Amniotic stem cell (primary cell): ENCODE measurements around the gene C1R.
A peak's percentile ranks its signal among the peaks of the same experiment; 100 is the strongest.
"Not testable (repeated sequence)": the region's sequence is repeated elsewhere in the genome, so short reads cannot be mapped to it uniquely, and the experiment has no call there.

Experiments used
- DNase-seq: peaks from one replicate; lab custom pipeline; 2025; lab: John Stamatoyannopoulos, UW

Gene C1R

GRCh38 chr12:7067096-7067495 is 25.1 kb downstream of the C1R start:
- DNase-seq = no peak

GRCh38 chr12:7066596-7066995 is 25.6 kb downstream of the C1R start:
- no peak for DNase-seq

- no peak for DNase-seq
Observed at GRCh38 chr12:7065073-7065623, 27.1 kb downstream of the C1R start.

DNA sequence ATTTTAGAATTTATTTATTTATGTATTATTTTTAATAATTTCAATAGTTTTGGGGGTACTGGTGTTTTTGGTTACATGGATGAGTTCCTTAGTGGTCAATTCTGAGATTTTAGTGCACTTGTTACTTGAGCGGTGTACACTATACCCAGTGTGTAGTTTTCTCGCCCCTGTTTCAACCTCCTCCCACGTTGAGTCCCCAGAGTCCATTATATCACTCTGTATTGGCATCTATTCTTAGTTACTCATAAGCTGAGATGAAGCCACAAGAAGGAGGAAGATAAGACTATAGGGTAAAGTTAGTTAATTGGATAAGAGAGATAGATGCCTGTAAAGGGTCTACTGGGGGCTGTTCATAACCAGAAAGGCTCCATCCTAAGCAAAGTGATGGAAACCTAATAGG is 27.7 kb downstream of the C1R start:
- no peak for DNase-seq

DNA sequence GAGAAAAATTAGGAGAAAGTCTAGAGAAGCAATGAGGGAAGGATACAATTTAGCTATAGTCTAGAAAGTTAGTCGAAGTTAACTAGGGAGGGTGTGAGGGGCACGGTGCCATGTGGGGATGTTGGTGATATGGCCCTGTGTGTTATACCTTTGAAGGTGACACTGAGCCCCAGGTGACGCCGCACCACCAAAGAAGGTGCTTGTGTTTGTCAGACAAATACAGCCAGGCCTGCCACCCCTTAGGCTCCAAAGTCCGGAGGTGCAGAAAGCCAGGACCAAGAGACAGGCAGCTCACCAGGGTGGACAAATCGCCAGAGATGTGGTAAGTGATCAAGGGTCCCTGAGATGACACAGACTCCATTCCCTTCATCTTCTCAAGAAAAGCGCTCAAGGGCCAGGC is 30.6 kb downstream of the C1R start:
- no peak for DNase-seq

DNA sequence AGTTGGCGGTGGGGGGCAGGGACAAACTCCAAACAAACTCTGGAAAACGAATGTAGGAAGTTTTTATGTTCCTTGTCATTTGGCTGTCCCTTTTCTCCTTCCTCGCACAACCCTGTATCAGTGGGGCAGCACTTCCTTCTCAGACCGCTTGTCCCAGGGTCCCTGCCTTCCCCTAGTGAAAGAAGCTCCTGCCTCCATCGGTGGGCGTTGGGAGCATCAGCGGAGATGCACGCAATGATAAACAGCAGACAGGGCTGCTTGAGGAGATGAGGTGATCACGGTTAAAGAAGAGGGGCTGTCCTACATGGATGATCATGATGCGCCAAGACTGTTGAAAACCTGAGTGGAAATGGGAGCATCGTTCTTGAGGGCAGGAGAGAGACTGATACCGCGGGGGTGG is 31.1 kb downstream of the C1R start:
- DNase-seq = no peak

GRCh38 chr12:7060353-7060954 is 31.8 kb downstream of the C1R start, which contains the start of gene C1S:
C1S (plus strand) TSS chr12:7060718; CDS start chr12:7061913, 1,195 bp downstream.
- DNase-seq = peak; percentile 94

- DNase-seq = no peak
Observed at GRCh38 chr12:7059780-7060179, 32.5 kb downstream of the C1R start.

DNA sequence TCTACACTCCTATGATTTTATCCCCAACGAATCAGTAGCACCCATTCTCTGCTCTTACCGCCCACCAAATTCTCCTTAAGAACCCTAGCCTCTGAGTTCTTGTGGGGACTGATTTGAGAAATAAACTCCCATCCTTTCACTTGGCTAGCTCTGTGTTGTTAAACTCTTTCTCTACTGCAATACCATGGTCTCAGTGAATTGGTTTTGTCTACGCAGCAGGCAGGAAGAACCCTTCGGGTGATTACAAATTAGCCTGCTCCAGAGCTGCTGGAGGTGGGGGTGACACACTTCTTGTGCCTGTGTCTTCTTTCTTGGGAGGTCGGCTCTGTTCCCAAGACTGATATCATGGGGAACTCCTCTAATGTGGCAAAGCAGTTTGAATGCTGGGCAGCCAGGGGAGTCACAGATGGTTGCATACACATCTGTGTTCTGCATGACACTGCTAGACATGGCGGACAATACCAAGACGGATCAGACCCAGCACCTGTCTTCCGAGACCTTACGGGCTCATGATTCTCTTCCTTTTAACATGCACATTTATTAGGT is 33.3 kb downstream of the C1R start:
- no peak for DNase-seq

DNA sequence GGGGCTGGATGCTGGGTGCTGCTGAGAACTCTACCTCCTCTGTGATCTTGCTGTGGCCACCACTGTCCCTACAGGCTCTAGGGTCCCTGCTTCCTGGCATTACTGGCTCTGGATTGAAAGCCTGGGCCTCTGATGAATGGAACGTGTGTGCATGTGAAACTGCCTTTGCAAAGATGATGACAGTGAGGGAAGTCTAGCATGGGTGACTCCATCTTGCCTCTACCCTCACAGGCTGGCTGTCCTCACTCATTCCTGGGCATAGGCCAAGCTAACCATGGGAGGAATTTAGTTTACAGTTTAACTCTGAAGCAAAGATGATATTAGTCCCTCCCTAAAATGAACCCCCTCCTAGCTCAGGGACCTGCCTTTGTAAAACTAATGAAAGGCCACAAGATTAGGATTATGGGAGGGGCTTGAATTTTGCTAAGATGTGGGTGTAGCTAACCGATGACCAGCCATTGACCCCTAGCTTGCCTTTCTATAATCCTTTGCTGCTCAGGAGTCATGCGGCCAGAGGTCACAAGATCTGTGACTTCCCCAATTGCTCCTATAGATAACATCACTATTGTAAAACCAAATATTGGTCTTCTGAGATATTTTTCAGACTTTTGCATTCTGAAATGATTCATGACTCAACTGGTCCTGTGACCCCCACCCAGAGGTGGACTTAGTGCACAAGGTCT is 33.9 kb downstream of the C1R start:
- no peak for DNase-seq

GRCh38 chr12:7055736-7056135 is 36.5 kb downstream of the C1R start:
- not testable (repeated sequence) for DNase-seq

DNA sequence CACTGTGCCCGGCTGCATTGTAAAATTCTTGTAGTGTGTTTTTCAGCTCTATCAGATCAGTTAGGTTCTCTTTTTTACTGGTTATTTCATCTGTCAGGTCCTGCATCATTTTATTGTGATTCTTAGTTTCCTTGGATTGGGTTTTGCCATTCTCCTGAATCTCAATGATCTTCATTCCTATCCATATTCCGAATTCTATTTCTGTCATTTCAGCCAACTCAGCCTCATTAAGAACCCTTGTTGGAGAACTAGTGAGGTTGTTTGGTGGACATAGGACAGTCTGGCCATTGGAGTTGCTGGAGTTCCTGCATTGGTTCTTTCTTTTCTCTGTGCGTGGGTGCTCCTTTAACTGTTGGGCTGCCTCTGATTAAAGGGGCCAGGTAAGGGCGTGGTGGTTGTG is 37.3 kb downstream of the C1R start:
- DNase-seq = no peak

DNA sequence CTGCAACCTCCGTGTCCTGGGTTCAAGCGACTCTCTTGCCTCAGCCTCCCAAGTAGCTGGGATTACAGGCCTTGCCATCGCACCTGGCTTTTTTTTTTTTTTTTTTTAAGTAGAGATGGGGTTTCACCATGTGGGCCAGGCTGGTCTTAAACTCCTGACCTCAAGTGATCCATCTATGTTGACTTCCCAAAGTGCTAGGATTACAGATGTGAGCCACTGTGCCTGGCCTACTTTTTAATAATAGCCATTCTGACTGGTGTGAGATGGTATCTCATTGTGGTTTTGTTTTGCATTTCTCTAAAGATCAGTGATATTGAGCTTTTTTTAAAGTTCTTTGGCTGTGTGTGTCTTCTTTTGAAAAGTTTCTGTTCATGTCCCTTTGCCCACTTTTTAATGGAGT is 42.3 kb downstream of the C1R start:
- DNase-seq = not testable (repeated sequence)

DNA sequence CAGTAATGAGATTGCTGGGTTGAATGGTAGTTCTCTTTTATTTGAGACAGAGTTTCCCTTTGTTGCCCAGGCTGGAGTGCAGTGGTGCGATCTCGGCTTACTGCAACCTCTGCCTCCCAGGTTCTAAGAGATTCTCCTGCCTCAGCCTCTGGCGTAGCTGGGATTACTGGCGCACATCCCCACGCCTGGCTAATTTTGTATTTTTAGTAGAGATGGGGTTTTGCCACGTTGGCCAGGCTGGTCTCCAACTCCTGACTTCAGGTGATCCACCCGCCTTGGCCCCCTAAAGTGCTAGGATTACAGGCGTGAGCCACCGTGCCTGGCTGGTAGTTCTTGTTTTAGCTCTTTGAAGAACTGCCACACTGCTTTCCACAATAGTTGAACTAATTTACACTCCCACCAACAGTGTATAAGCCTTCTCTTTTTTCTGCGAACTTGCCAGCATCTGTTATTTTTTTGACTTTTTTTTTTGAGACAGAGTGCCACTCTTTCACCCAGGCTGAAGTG is 42.7 kb downstream of the C1R start:
- DNase-seq = not testable (repeated sequence)

DNA sequence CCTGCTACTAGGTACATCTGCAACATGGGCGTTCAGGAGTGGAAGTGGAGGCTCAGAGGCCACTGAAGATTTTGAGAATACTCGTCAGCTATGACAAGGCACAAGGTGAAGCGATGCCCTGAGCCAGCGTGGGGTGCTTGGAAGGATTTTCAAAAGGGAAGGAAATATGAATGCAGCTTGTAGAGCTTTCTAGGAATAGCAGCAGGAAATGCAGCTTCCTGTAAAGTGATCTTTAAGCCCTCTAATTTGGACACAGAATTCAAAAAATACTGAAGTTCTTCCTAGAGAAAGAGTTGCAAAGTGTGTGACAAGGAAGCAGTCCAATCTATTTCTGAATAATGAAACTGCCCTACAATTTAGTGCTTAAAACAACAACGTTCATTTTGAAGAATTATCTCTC is 44.9 kb downstream of the C1R start:
- DNase-seq = no peak

- DNase-seq = no peak
Observed at GRCh38 chr12:7046383-7047105, 45.7 kb downstream of the C1R start.

GRCh38 chr12:7045913-7046312 is 46.3 kb downstream of the C1R start:
- no peak for DNase-seq

GRCh38 chr12:7042842-7043241 is 49.4 kb downstream of the C1R start:
- DNase-seq = no peak

DNA sequence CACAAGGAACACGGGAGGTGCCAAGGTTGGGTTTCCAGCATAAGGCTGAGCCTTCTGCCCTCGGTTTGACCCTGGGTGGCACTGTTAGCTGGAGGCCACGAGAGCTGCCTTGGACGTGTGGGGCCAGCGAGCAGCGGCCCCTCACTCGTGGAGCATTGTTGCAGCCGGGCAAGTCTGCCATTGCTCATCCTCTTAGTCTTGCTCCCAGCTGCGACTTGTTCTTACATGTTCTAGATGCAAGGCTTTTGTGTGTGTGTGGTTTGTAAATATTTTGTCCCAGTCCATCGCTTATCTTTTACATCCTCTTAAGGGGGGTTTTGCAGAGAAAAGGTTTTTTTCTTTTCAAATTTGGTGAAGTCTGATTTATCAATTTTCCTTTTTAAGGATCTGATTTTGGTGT is 52.8 kb downstream of the C1R start:
- no peak for DNase-seq

- no peak for DNase-seq
Observed at GRCh38 chr12:7038591-7038990, 53.7 kb downstream of the C1R start.

DNA sequence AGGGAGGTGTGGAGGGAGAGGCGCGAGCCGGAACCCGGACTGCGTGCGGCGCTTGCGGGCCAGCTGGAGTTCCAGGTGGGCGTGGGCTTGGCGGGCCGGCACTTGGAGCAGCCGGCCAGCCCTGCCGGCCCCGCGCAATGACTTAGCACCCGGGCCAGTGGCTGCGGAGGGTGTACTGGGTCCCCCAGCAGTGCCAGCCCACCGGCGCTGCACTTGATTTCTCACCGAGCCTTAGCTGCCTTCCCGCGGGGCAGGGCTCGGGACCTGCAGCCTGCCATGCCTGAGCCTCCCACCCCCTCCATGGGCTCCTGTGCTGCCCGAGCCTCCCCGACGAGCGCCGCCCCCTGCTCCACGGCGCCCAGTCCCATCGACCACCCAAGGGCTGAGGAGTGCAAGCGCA is 54.8 kb downstream of the C1R start:
- DNase-seq = not testable (repeated sequence)

- DNase-seq = no peak
Observed at GRCh38 chr12:7035463-7035862, 56.8 kb downstream of the C1R start.
